ENCODE results near the gene TMEM234.

The TMEM234 gene

DNA sequence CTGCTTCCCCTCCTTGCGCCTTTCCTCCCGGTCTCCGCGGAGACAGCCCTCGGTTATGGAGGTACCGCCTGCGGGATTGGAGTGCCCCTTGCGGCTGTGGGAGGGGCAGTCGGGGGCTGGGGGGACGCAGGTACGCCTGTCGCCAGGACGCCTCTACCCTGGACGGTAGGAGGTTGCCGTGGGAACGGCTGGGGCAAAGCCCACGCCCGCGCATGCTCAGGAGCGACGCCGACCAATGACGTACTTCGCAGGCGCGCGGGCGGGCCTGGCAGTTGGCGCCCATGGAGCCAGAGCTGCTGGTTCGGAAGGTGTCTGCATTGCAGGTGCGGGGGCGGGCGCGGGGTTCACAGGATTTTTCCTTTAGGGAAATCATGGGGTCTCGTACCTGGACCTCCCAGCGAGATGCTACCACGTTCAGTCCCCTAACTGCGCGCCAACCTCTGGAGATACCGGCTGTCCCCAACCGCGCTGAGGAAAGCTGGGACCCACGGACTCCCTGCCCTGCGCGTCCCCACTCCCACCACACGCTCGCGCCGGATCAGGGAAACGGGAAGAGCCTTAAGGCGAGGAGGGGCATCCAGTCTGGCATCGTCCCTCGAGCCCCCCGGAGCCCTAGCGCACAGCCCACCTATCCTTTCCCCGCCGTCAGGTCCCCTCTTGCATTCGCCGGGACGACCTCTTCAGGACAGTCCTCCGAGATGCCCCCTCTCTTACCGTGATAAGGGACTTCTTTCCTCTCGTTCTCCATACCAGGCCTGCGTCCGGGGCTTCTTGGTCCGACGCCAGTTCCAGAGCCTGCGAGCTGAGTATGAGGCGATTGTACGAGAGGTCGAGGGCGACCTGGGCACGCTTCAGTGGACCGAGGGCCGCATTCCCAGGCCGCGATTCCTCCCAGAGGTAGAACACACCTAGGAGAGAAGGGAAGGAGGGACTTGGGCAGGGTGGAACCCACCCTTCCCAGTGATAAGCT is 16.5 kb downstream of the TMEM234 start, which contains the start of gene IQCC:
IQCC (plus strand) TSS at position 271 of the 970 bp plus-strand sequence; CDS start at position 282, 11 bp downstream.
- Histone ChIP-seq H3K36me3 (ENCODE audit: control insufficient read depth, insufficient read depth, low read length) (no peaks in the 10 kb centered on the region), H3K9me3 (ENCODE audit: control insufficient read depth, low read length) (no peaks in the 10 kb centered on the region), H3K4me1 (ENCODE audit: control insufficient read depth, insufficient read depth, low read length) (peaks cover 41% of the 10 kb centered on the region), H3K27me3 (ENCODE audit: control insufficient read depth, insufficient read depth, low read length) (no peaks in the 10 kb centered on the region), H3K4me3 (ENCODE audit: low read length) (peak within 1 kb of the TSS; percentile 32), H3K9ac (ENCODE audit: low read length) (peak within 1 kb of the TSS; percentile 73)

DNA sequence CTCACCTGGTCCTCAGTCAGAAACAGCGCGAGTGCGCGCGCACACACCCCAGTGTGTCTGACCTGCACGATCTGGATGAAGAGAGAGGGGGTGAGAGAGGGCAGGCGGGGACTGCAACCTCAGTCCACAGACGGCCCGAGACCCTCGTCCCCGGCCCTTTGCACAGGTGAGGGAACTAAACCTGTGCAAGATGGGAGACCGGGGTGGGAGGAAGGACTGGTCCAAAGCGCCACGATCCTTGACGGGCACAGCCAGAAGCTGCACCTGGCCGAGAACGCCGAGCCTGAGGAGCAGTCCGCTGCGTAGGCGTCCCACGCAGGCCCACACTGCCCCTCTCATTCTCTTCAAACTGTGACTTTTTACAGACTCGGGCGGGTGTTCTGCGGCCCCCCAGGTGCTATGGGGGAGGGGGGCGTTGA is 17.2 kb downstream of the TMEM234 start:
- peak overlapping the region; percentile 32 for H3K4me3 ChIP-seq (ENCODE audit: low read length)
- no peaks in the 10 kb centered on the region for H3K36me3 ChIP-seq (ENCODE audit: control insufficient read depth, insufficient read depth, low read length)
- no peaks in the 10 kb centered on the region for H3K27me3 ChIP-seq (ENCODE audit: control insufficient read depth, insufficient read depth, low read length)
- no peaks in the 10 kb centered on the region for H3K9me3 ChIP-seq (ENCODE audit: control insufficient read depth, low read length)
- peak overlapping the region; percentile 73 for H3K9ac ChIP-seq (ENCODE audit: low read length)
- H3K4me1 ChIP-seq (ENCODE audit: control insufficient read depth, insufficient read depth, low read length), result peaks cover 47% of the 10 kb centered on the region

DNA sequence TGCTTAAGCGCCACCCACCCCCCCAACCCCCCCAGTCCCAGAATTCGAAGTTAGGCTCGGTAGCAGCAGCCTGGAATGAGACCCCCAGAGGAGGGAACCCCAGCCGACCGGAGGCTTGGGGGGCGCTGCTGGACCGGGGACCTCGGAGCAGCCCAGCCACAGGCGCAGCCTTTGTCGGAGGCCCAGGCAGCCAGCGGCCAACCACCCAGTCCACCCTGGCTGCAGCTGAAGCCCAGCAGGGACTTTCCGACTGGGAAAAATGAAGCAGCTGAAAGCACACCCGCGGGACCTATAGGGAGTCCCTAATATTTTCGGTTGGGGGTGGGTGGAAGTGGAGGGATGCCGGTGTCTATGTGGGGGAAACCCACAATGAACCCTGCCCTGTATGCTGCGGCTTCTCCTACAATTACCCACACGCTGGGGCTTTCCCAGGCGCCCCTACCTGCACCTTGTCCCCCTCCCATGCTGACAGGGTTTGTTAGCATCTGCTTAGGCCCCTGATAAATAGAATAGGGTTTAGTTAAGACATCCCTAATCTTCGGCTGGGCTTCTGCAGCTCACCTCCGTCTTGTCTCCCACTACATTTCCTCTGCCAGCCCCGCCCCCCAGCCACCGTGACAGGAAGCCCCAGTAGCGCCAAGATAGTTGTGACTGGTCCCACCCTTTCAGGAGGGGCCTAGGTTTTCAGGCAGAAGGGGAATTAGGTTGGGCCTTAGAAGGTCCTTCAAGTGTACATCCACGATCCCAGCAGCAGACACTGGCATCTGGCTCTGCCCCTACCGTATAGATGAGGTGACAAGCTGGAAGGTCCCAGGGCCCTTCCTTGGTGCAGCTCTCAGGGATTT is 20.9 kb downstream of the TMEM234 start:
- Histone ChIP-seq H3K36me3 (ENCODE audit: control insufficient read depth, insufficient read depth, low read length) (peaks cover 7% of the 10 kb centered on the region), H3K9ac (ENCODE audit: low read length) (peak overlapping the region; percentile 6), H3K27me3 (ENCODE audit: control insufficient read depth, insufficient read depth, low read length) (no peaks in the 10 kb centered on the region), H3K4me3 (ENCODE audit: low read length) (peak overlapping the region; percentile 9), H3K4me1 (ENCODE audit: control insufficient read depth, insufficient read depth, low read length) (peaks cover 27% of the 10 kb centered on the region), H3K9me3 (ENCODE audit: control insufficient read depth, low read length) (no peaks in the 10 kb centered on the region)

DNA sequence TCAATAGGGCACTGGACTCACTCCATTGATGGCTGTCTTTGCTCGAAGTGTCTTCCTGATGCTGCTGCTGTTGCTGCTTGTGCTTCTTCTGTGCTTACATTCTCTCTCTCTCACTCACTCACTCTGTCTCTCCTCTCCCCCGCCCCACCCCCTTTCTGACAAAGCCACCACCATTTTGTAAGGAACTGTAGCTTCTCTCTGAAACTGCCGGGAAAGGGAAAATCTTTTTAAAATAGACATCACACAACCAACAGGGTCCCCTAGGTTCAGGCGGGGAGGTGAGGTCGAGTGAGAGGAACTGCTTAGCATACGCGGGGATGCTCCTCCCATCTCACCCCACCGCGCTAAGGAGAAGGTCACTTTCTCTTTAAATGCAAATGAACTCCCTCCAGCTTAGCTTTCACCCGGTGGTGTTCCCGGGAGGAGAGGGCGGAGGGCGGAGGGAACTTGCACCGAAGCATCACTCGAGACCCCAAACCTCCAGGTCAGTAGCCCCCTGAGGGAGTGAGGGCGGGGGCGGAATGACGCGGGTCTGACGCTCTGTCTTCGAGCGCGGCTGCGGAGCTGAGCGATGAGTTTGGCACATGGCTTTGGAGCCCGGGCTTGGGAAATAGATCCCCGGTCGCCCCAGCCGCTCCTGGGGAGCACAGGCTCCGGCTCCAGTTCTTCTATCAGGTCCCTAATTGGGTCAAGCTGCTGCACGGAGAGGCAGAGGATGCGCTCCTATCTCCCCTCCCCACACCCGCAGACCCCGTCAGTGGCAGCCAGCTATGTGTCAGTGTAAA is 21.7 kb downstream of the TMEM234 start, which contains the start of gene CCDC28B:
CCDC28B (plus strand) TSS at position 370 of the 785 bp plus-strand sequence. CDS start 1,341 bp downstream, outside the sequence.
- H3K9me3 ChIP-seq (ENCODE audit: control insufficient read depth, low read length), result no peaks in the 10 kb centered on the region
- H3K4me1 ChIP-seq (ENCODE audit: control insufficient read depth, insufficient read depth, low read length), result peaks cover 23% of the 10 kb centered on the region
- peak within 1 kb of the TSS; percentile 62 for H3K4me3 ChIP-seq (ENCODE audit: low read length)
- peak within 1 kb of the TSS; percentile 69 for H3K9ac ChIP-seq (ENCODE audit: low read length)
- peaks cover 10% of the 10 kb centered on the region for H3K36me3 ChIP-seq (ENCODE audit: control insufficient read depth, insufficient read depth, low read length)
- H3K27me3 ChIP-seq (ENCODE audit: control insufficient read depth, insufficient read depth, low read length), result no peaks in the 10 kb centered on the region

DNA sequence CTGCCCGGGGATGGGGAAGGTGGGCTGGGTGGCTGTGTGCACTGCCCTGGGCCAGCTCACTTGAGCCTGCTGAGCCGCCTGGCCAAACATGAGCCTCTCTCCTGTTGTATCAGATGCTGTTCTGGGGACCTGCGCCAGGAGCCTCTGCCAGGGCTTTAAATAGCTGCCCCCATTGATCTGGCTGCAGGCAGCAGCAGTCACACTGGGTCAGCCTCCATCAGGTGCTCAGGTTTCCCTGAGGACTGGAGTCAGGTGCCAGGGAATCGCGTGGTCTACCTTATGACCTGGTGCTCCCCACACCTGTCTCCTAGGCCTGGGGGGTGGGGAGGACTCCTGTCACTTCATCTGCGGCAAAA is 22.5 kb downstream of the TMEM234 start:
- H3K9ac ChIP-seq (ENCODE audit: low read length), result peak overlapping the region; percentile 69
- H3K36me3 ChIP-seq (ENCODE audit: control insufficient read depth, insufficient read depth, low read length), result peaks cover 10% of the 10 kb centered on the region
- no peaks in the 10 kb centered on the region for H3K9me3 ChIP-seq (ENCODE audit: control insufficient read depth, low read length)
- H3K27me3 ChIP-seq (ENCODE audit: control insufficient read depth, insufficient read depth, low read length), result no peaks in the 10 kb centered on the region
- H3K4me1 ChIP-seq (ENCODE audit: control insufficient read depth, insufficient read depth, low read length), result peaks cover 23% of the 10 kb centered on the region
- H3K4me3 ChIP-seq (ENCODE audit: low read length), result no peak overlapping the region

DNA sequence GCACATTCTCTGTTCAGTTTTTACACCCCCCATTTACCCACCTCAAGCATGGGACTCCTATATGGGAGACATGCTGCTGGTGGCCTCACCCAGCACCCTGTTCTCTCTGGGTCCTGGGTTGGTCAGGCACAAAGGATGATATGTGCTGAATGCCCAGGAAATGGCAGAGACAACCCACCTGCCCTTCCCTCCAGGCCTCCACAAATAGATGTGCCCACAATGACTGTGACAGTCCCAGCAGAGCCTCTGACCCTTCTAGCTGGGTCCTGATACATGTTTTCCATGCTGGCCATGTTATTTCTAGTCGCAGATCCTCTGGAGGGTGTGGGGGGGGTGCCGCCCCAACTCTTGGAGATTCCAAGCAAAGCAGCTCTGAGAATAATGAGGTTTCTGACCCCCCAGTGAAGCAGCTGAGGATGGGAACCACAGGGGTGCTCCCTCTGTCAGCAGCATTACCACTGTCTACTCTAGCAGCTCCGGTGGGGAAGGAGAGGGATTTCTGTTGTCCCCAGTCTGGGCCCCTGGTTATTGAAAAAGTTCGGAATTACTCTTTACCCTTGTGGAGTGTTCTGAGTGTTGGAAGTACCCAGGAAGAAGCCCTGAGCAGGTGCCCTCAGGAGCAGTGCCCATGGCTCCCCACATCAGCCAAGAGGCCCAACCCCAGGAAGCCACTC is 23.0 kb downstream of the TMEM234 start:
- H3K36me3 ChIP-seq (ENCODE audit: control insufficient read depth, insufficient read depth, low read length), result peaks cover 13% of the 10 kb centered on the region
- no peaks in the 10 kb centered on the region for H3K9me3 ChIP-seq (ENCODE audit: control insufficient read depth, low read length)
- H3K9ac ChIP-seq (ENCODE audit: low read length), result no peak overlapping the region
- peaks cover 23% of the 10 kb centered on the region for H3K4me1 ChIP-seq (ENCODE audit: control insufficient read depth, insufficient read depth, low read length)
- H3K27me3 ChIP-seq (ENCODE audit: control insufficient read depth, insufficient read depth, low read length), result no peaks in the 10 kb centered on the region
- H3K4me3 ChIP-seq (ENCODE audit: low read length), result no peak overlapping the region

DNA sequence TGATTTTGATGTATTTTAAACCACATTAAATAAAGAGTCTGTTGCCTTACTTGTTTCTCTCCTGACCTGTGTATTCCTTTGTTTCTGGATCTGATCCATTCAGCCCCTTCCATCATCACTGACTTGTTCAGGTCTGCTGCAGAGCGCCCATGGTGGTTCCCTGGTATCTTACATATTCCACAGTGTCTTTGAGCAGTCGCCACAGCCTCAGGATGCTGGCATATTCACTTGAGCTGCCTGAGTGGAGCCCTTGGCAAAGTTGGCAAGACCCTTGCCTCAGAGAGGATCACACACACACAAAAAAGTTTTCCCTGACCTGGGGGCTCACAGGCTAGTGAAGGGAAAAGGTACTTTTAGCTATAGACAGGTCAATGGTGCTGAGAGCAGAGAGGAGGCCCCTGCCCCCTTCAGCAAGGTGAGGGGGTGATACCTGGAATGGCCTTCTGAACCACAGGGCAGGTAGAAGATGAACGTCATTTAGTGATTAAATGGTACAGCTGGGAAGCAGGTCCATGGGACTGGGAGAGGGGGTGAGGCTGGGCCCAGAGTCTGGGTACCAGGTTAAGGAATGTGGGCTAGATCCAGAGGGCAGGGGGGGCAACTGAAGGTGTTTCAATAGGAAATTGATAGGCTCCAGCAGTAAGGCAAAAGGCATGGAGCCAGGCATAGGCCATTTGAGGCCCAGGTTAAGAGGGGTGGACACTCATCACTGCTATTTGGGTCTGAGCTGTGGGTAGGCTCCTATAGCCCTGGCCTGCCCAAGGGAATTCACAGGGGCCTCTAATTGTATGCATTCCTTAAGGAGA is 23.7 kb downstream of the TMEM234 start:
- Histone ChIP-seq H3K27me3 (ENCODE audit: control insufficient read depth, insufficient read depth, low read length) (no peaks in the 10 kb centered on the region), H3K4me3 (ENCODE audit: low read length) (no peak overlapping the region), H3K4me1 (ENCODE audit: control insufficient read depth, insufficient read depth, low read length) (peaks cover 23% of the 10 kb centered on the region), H3K9ac (ENCODE audit: low read length) (no peak overlapping the region), H3K9me3 (ENCODE audit: control insufficient read depth, low read length) (no peaks in the 10 kb centered on the region), H3K36me3 (ENCODE audit: control insufficient read depth, insufficient read depth, low read length) (peaks cover 17% of the 10 kb centered on the region)

DNA sequence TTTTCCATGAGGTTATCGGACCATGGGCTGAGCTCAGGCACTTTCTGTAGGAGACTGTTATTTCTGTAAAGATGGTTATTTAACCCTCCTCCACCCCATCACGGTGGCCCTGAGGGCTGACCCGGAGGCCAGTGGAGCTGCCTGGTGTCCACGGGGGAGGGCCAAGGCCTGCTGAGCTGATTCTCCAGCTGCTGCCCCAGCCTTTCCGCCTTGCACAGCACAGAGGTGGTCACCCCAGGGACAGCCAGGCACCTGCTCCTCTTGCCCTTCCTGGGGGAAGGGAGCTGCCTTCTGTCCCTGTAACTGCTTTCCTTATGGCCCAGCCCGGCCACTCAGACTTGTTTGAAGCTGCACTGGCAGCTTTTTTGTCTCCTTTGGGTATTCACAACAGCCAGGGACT is 24.3 kb downstream of the TMEM234 start:
- H3K9ac ChIP-seq (ENCODE audit: low read length), result no peak overlapping the region
- peaks cover 23% of the 10 kb centered on the region for H3K4me1 ChIP-seq (ENCODE audit: control insufficient read depth, insufficient read depth, low read length)
- H3K36me3 ChIP-seq (ENCODE audit: control insufficient read depth, insufficient read depth, low read length), result peaks cover 22% of the 10 kb centered on the region
- no peaks in the 10 kb centered on the region for H3K9me3 ChIP-seq (ENCODE audit: control insufficient read depth, low read length)
- no peaks in the 10 kb centered on the region for H3K27me3 ChIP-seq (ENCODE audit: control insufficient read depth, insufficient read depth, low read length)
- no peak overlapping the region for H3K4me3 ChIP-seq (ENCODE audit: low read length)

DNA sequence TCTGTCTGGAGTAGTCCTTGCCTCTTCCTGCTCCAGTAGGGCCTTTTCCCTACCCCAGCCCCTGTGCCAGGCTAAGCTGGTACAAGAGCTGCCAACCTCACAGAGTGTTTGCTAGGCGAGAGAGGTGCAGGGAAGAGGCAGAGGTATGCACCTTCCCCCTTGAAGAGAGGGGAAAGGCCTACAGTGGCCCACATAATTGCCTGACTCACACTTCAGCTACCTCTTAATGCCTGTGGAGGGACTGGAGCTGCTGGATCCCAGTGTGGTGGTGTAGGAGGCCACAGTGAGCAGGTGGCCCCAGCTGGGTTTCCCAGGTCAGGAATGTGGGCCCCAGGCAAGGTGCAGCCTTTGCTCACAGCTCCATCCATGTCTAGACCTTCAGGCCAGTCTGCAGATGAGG is 25.1 kb downstream of the TMEM234 start:
- H3K4me1 ChIP-seq (ENCODE audit: control insufficient read depth, insufficient read depth, low read length), result peaks cover 23% of the 10 kb centered on the region
- H3K4me3 ChIP-seq (ENCODE audit: low read length), result no peak overlapping the region
- no peaks in the 10 kb centered on the region for H3K27me3 ChIP-seq (ENCODE audit: control insufficient read depth, insufficient read depth, low read length)
- H3K9ac ChIP-seq (ENCODE audit: low read length), result no peak overlapping the region
- no peaks in the 10 kb centered on the region for H3K9me3 ChIP-seq (ENCODE audit: control insufficient read depth, low read length)
- H3K36me3 ChIP-seq (ENCODE audit: control insufficient read depth, insufficient read depth, low read length), result peaks cover 28% of the 10 kb centered on the region

DNA sequence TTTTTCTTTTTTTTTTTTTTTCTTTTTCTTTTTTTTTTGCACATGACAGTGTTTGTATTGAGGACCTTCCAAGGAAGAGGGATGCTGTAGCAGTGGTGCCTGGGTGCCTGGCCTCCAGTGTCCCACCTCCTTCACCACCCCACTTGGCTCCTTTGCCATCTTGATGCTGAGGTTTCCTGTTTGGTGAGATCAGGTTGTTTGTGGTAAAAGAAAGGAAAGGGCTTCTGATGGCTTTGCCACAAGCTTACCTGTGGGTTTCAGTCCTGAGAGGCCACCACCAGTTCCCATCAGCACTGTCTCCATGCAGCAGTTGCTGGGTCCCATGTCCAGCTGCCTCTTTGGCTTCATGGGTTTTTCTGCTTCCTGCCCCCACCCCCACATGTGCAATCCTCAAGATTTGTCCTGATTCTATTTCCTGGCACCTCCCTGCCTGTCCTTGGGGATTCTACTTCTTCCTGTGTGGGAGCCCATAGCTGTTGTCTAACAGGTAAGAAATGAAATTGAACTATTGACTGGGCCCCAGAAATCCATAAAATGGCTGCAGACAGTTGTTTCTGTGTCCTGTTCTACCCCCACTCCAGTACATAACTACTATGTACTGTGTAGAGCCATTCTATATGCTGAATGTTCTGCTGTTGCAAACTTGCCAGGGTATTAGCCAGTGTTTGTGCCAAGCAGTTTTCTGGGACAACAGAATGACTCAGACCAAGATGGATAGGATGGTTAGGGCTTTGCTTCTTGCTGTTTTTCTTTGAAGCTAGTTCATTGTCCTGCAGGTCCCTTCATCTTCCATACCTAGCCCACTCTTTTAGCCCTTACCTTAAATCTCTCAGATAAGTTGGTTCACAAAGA is 26.0 kb downstream of the TMEM234 start:
- Histone ChIP-seq H3K9ac (ENCODE audit: low read length) (no peak overlapping the region), H3K4me3 (ENCODE audit: low read length) (no peak overlapping the region), H3K4me1 (ENCODE audit: control insufficient read depth, insufficient read depth, low read length) (peaks cover 14% of the 10 kb centered on the region), H3K27me3 (ENCODE audit: control insufficient read depth, insufficient read depth, low read length) (no peaks in the 10 kb centered on the region), H3K36me3 (ENCODE audit: control insufficient read depth, insufficient read depth, low read length) (peaks cover 36% of the 10 kb centered on the region), H3K9me3 (ENCODE audit: control insufficient read depth, low read length) (no peaks in the 10 kb centered on the region)

Data from mucosa of stomach (tissue), 1 donor.